VCaP (cell line): ENCODE results near the gene ACTR1A.

ENCODE experiments used
- H3K27ac ChIP-seq: fragments of 450-650 bp; 2 replicates; pipeline ENCODE4 v1.5.1; 2017
- TF ChIP-seq, protein P1 (sequence below): fragments of 450-650 bp; conservative IDR thresholded peaks from 2 replicates; pipeline ENCODE4 v1.5.1; 2017; ENCODE audit warnings: mild to moderate bottlenecking, moderate library complexity

ACTR1A gene

DNA sequence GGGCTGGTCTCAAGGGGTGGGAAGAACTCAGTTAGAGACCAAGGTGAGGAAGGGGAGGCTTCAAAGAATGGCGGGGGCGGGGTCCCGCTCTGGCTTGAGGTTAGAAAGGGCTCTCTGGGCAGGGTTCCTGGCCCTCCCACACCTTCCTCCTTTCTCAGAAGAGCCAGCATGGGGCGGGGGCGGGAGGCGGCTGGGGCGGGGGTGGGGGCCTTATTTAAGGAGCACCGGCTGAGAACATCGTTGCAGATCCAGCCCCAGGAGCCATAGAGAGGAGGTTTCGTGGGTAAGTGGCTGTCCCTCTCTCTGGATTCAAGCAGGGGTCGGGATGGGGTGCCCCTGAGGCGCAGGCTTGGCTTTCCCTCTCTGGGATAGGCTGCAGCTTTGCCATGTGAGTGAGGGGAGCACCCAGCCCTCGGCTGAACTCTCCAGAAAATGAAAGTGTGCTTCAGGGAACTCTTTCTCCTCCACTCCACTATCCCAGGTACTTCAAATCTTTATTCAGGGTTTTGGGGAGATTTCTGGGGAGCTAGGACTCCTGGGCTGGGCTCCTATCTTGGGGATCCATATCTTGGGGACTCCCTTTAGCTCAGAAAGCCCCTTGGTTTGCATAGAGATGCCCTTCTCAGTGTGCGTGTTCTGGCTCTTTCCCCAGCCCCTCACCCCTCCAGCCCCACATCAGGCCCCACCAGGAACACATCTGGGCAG lies 66.8 kb downstream of the ACTR1A start:
- TF ChIP-seq, protein P1, sequence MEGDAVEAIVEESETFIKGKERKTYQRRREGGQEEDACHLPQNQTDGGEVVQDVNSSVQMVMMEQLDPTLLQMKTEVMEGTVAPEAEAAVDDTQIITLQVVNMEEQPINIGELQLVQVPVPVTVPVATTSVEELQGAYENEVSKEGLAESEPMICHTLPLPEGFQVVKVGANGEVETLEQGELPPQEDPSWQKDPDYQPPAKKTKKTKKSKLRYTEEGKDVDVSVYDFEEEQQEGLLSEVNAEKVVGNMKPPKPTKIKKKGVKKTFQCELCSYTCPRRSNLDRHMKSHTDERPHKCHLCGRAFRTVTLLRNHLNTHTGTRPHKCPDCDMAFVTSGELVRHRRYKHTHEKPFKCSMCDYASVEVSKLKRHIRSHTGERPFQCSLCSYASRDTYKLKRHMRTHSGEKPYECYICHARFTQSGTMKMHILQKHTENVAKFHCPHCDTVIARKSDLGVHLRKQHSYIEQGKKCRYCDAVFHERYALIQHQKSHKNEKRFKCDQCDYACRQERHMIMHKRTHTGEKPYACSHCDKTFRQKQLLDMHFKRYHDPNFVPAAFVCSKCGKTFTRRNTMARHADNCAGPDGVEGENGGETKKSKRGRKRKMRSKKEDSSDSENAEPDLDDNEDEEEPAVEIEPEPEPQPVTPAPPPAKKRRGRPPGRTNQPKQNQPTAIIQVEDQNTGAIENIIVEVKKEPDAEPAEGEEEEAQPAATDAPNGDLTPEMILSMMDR = no peak
- no peak overlapping the region for H3K27ac ChIP-seq

DNA sequence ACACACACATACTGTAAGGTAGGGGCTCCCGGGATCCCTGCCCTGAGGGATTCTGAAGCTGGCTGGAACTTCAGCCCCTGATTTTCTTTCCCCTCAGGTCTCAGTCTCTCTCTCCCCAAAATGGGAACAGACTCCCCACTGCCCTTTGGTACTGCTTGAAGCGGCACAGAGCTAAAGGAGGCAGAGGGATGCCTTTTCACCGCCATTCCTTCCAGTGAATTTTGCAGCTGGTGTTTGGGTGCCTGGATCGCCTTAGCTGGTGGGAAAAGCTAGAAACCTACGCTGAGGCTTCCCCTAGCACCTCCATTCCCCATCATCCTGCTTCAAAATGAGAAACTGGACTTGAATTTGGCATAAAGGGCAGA lies 67.4 kb downstream of the ACTR1A start:
- TF ChIP-seq, protein P1 = no peak
- no peak overlapping the region for H3K27ac ChIP-seq

DNA sequence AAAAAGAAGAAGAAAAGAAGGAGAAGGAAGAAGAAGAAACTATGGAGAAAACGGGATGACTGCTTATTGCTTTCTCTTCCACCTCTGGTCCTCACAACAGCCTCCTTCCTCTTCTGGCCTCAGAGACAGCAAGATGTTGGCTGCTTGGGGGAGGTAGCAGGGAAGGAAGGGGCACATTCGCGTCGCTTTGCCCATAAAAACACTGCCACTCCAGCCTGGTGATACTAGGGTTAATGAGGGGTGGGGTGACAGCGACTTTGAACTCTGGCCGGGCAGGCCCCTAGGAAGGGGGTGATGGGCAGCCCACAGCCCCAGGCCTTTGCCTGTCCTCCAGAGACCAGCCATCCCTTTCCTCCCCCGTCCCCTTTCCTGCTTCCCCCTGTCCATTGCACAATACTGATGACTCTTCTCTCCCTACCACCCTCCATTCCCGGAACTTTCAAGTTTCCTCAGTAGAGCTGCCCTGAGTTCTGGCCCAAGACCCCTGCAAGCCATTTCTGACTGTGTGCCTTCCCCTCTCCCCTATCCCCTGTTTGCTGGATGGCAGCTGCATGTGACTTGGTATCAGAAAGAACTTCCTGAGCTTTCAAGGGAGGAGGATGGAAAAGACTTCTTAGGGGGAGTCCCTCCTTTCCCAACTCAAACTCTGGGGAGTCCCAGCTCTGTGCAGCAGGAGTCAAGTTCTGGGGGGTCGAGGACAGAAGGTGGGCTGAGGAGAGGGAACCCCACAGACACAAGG lies 67.9 kb downstream of the ACTR1A start:
- H3K27ac ChIP-seq = no peak overlapping the region
- TF ChIP-seq, protein P1 = no peak

DNA sequence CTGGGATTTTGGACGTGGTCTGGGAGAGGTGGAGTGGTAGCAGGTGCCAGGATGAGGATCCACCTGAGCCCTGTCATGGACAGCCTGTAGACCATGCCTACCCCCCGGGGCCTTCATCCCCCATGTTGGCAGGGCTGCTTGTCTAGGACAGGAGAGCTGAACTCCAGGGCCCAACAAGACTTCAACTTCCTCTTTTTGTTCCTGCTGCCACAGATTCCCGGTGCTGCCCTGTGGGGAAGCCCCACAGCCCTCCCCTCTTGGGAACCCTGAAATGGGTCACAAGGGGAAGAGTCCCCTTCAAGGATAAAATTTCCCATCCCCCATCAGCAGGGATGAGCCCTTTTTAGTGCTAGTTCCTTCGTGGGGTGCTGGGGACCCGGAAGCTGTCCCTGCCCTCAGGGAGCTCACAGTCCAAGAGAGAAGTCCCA lies 68.9 kb downstream of the ACTR1A start:
- H3K27ac ChIP-seq = no peak overlapping the region
- TF ChIP-seq, protein P1 = no peak

DNA sequence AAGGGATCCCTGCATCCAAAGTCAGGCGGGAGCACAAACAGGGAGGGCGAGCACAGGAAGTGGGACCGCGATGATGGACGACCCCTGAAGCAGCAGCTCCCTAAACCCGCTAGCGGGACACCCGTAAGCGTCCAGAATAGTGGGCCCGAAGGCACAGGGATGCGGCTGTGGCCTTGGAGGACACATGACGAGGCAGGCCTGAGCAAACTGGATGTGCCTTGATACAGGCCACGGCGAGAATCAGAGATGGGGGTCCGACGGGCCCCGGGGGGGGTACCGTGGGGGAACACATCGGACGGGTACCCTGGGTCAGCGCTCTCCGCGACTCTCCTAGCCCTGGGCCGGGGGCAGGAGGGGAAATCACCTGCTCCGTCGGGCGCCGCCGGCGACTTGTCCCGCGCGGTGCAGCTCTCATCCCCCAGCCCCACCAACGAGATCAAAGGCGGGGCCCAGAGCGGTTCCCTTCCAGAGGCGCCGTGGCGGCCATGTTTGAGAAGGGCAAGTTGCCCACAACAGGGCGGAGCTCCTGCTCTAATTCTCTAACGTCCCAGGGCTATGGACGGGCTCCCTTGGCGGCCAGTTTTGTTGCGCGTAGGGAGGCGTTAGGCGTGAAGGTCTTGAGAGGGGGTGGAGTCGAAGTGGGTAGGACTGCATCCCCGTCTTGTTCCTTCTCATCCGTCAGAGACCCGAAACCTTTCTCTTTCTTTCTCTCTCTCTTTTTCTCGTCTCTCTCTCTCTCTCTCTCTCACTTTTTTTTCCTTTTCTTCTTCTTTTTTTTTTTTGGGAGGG lies 70.2 kb downstream of the ACTR1A start, which contains the start of gene CUEDC2:
CUEDC2 (minus strand) TSS at position 413 of the 789 bp plus-strand sequence. CDS start 7,386 bp downstream, outside the sequence.
- TF ChIP-seq, protein P1 = 0 out of 2 replicates have a peak, but pooled peaks have one; percentile 8
- peak within 1 kb of the TSS; percentile 87 for H3K27ac ChIP-seq

DNA sequence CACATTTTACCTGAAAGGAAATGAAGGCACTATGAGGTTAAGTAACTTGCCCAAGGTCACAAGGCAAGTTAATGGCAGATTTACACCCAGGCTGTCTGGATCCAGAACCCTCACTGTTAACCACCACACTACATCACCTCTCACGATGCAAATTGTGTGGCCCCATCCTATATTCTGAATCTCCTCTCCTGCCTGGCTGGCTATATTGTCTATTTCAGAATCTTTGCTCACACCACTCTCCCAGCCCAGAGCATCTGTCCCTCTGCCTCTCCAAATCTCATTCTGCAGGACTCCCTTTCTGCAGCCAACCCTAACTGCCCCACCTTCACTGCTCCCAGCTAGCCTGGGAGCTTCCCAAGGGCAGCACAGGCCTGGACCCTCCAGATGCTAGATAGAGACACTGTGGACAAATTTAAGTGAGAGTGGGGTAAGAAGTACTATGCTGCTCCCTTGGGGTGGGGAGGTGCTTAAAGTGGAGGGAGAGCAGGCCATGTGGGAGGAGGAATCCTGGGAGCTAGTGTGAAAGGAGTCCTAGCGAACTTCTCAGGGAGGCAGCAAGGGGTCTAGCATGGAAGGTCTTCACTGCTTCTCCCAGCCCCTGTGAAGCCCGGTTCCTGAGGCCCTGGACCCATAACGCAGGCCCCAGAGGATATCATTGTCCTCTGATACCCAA lies 70.9 kb downstream of the ACTR1A start:
- H3K27ac ChIP-seq = peak overlapping the region; percentile 87
- TF ChIP-seq, protein P1 = no peak
